ENCODE measurements around the gene GTPBP2.

- no peak for TF ChIP-seq POLR2A (IDR thresholded peaks at IDR 0.05; ENCODE audit: low read length)
- TF ChIP-seq GATA1 (IDR thresholded peaks at IDR 0.05; ENCODE audit: low read depth, low read length) = no peak
Observed at GRCh38 chr6:43665376-43665775, 36.3 kb upstream of the GTPBP2 start.

All from erythroblast (primary cell).